ENCODE results near the gene ISG15. TPM values are rescaled to one million over a fixed set of nuclear protein-coding genes. Genes with fewer than 3 reads are reported as not detected.
"Not testable (repeated sequence)": the region's sequence is repeated elsewhere in the genome, so short reads cannot be mapped to it uniquely, and the experiment has no call there.

The ISG15 gene
- polyA plus RNA-seq, 4 donors = 21.1 to 282 (median 182) TPM

DNA sequence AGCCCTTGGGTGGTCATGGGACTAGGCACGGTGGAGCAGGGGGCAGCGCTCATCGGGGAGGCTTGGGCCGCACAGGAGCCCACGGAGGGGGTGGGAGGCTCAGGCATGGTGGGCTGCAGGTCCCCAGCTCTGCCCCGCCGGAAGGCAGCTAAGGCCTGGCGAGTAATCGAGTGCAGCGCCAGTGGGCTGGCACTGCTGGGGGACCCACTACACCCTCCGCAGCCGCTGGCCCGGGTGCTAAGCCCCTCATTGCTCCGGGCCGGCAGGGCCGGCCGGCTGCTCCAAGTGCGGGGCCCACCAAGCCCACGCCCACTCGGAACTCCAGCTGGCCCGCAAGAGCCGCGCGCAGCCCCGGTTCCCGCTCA lies 5.0 kb downstream of the ISG15 start:
- H3K9me3 ChIP-seq (ENCODE audit: control insufficient read depth in 2 of 2, insufficient read depth in 1 of 2, low read depth in 1 of 2, low read length in 1 of 2); H3K27me3 ChIP-seq (ENCODE audit: control insufficient read depth in 3 of 3, insufficient read depth in 3 of 3, low read length in 3 of 3); FAIRE-seq; DNase-seq; H3K27ac ChIP-seq (ENCODE audit: low read depth in 1 of 3, low read length in 2 of 3); H3K4me3 ChIP-seq (ENCODE audit: low read depth in 1 of 3, low read length in 3 of 3): not testable (repeated sequence)
- WGBS, 3 donors = 92 to 95% (median 94%) methylated on average over 22 to 26 of the region's 26 CpGs
- peaks cover 0 to 44% (median 4%) of the 10 kb centered on the region in 3 donors for H3K4me1 ChIP-seq (ENCODE audit: control insufficient read depth in 3 of 3, insufficient read depth in 2 of 3, low read depth in 1 of 3, low read length in 2 of 3)
- peaks cover 0 to 17% (median 0%) of the 10 kb centered on the region in 3 donors for H3K36me3 ChIP-seq (ENCODE audit: control insufficient read depth in 3 of 3, insufficient read depth in 2 of 3, low read depth in 1 of 3, low read length in 3 of 3)

DNA sequence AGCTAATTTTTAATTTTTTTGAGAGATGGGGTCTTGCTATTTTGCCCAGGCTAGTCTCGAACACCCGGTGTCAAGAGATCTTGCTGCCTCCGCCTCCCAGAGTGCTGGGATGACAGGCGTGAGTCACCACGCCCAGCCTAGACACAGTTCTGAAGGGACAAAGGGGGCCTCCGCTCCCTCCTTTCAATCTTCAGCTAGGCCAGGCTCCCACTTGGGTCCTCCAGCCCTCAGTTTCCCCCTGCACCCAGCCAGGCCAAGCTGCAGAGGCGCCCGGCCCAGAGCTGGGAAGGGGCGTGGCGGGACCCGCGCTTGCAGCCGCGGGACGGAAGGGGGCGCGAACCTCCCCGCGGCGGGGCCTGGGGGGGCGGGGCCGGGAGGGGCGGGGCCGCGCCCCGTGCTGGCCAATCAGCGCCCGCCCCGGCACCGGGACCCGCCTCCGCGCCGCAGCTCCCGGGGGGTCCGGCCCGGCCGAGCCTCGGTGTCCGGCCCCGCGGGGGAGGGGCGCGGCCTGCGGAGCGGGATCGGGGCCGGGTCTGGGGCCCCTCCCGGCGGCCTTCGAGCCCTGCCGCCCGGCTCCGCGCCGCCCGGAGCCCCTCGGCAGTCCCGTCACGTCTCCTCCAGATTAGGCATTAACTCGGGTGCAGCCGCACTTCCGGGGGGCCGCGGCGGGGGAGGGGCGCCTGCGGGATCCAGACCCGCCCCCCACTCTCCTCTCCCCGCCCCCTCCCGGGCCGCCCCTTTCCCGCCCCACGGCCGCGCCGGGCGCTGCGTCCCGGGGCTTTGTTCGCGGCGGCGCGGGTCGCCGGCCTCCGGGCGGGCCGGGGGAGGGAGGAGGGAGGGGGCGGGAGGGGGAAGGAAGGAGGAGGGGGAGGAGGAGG lies 6.1 kb downstream of the ISG15 start:
- no peaks in the 10 kb centered on the region for H3K27me3 ChIP-seq (ENCODE audit: control insufficient read depth in 3 of 3, insufficient read depth in 3 of 3, low read length in 3 of 3)
- peak overlapping the region; percentile 27 to 90 (median 67) for H3K4me3 ChIP-seq (ENCODE audit: low read depth in 1 of 3, low read length in 3 of 3)
- H3K36me3 ChIP-seq (ENCODE audit: control insufficient read depth in 3 of 3, insufficient read depth in 2 of 3, low read depth in 1 of 3, low read length in 3 of 3) = peaks cover 0 to 28% (median 0%) of the 10 kb centered on the region in 3 donors
- DNase-seq (peak; percentile 84 to 93), FAIRE-seq (no peak)
- no peaks in the 10 kb centered on the region for H3K9me3 ChIP-seq (ENCODE audit: control insufficient read depth in 2 of 2, insufficient read depth in 1 of 2, low read depth in 1 of 2, low read length in 1 of 2)
- H3K4me1 ChIP-seq (ENCODE audit: control insufficient read depth in 3 of 3, insufficient read depth in 2 of 3, low read depth in 1 of 3, low read length in 2 of 3) = peaks cover 0 to 45% (median 4%) of the 10 kb centered on the region in 3 donors
- WGBS, 3 donors = 2 to 10% (median 2%) methylated on average over 7 to 75 of the region's 91 CpGs
- peak overlapping the region; percentile 37 to 74 (median 56) for H3K27ac ChIP-seq (ENCODE audit: low read depth in 1 of 3, low read length in 2 of 3)

DNA sequence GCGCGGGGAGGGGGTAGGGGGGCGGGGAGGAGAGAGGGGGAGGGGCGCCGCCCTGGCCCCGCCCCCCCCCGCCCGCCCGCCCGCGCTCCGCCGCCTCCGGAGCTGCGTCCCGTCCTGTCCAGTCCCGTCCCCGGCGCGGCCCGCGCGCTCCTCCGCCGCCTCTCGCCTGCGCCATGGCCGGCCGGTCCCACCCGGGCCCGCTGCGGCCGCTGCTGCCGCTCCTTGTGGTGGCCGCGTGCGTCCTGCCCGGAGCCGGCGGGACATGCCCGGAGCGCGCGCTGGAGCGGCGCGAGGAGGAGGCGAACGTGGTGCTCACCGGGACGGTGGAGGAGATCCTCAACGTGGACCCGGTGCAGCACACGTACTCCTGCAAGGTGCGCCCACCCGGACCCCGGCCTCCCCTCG lies 6.7 kb downstream of the ISG15 start, which contains the start of gene AGRN:
TSS of gene AGRN (plus strand) at position 121 of the 405 bp plus-strand sequence. CDS start at position 174, 53 bp downstream.
- H3K9me3 ChIP-seq (ENCODE audit: control insufficient read depth in 2 of 2, insufficient read depth in 1 of 2, low read depth in 1 of 2, low read length in 1 of 2) = no peaks in the 10 kb centered on the region
- no peaks in the 10 kb centered on the region for H3K27me3 ChIP-seq (ENCODE audit: control insufficient read depth in 3 of 3, insufficient read depth in 3 of 3, low read length in 3 of 3)
- 0% methylated on average over 11 to 55 of the region's 58 CpGs for WGBS, 3 donors
- peaks cover 0 to 46% (median 4%) of the 10 kb centered on the region in 3 donors for H3K4me1 ChIP-seq (ENCODE audit: control insufficient read depth in 3 of 3, insufficient read depth in 2 of 3, low read depth in 1 of 3, low read length in 2 of 3)
- FAIRE-seq = no peak
- peaks cover 0 to 34% (median 0%) of the 10 kb centered on the region in 3 donors for H3K36me3 ChIP-seq (ENCODE audit: control insufficient read depth in 3 of 3, insufficient read depth in 2 of 3, low read depth in 1 of 3, low read length in 3 of 3)
- H3K27ac ChIP-seq (ENCODE audit: low read depth in 1 of 3, low read length in 2 of 3) = peak within 1 kb of the TSS; percentile 64 to 75 (median 74)
- H3K4me3 ChIP-seq (ENCODE audit: low read depth in 1 of 3, low read length in 3 of 3) = peak within 1 kb of the TSS; percentile 57 to 90 (median 67)
- DNase-seq = peak; percentile 25 to 77

GRCh38 chr1:1020415-1021009 lies 7.2 kb downstream of the ISG15 start:
- H3K4me1 ChIP-seq (ENCODE audit: control insufficient read depth in 3 of 3, insufficient read depth in 2 of 3, low read depth in 1 of 3, low read length in 2 of 3) = peaks cover 0 to 49% (median 4%) of the 10 kb centered on the region in 3 donors
- H3K27me3 ChIP-seq (ENCODE audit: control insufficient read depth in 3 of 3, insufficient read depth in 3 of 3, low read length in 3 of 3) = no peaks in the 10 kb centered on the region
- DNase-seq (peak in 1 of 2 donors; percentile 61), FAIRE-seq (no peak)
- H3K27ac ChIP-seq (ENCODE audit: low read depth in 1 of 3, low read length in 2 of 3) = peak overlapping the region; percentile 62 to 75 (median 64)
- peak overlapping the region; percentile 53 to 90 (median 57) for H3K4me3 ChIP-seq (ENCODE audit: low read depth in 1 of 3, low read length in 3 of 3)
- WGBS, 3 donors = 0 to 1% (median 1%) methylated on average over 18 to 59 of the region's 59 CpGs
- no peaks in the 10 kb centered on the region for H3K9me3 ChIP-seq (ENCODE audit: control insufficient read depth in 2 of 2, insufficient read depth in 1 of 2, low read depth in 1 of 2, low read length in 1 of 2)
- H3K36me3 ChIP-seq (ENCODE audit: control insufficient read depth in 3 of 3, insufficient read depth in 2 of 3, low read depth in 1 of 3, low read length in 3 of 3) = peaks cover 0 to 38% (median 0%) of the 10 kb centered on the region in 3 donors

GRCh38 chr1:1021010-1021919 lies 8.0 kb downstream of the ISG15 start:
- DNase-seq (peak; percentile 54 to 78), FAIRE-seq (no peak)
- Histone ChIP-seq H3K4me1 (ENCODE audit: control insufficient read depth in 3 of 3, insufficient read depth in 2 of 3, low read depth in 1 of 3, low read length in 2 of 3) (peaks cover 0 to 49% (median 4%) of the 10 kb centered on the region in 3 donors), H3K27ac (ENCODE audit: low read depth in 1 of 3, low read length in 2 of 3) (peak overlapping the region in 1 of 3 donors; percentile 64), H3K9me3 (ENCODE audit: control insufficient read depth in 2 of 2, insufficient read depth in 1 of 2, low read depth in 1 of 2, low read length in 1 of 2) (no peaks in the 10 kb centered on the region), H3K36me3 (ENCODE audit: control insufficient read depth in 3 of 3, insufficient read depth in 2 of 3, low read depth in 1 of 3, low read length in 3 of 3) (peaks cover 0 to 46% (median 0%) of the 10 kb centered on the region in 3 donors), H3K27me3 (ENCODE audit: control insufficient read depth in 3 of 3, insufficient read depth in 3 of 3, low read length in 3 of 3) (no peaks in the 10 kb centered on the region), H3K4me3 (ENCODE audit: low read depth in 1 of 3, low read length in 3 of 3) (peak overlapping the region; percentile 53 to 90 (median 57))
- WGBS, 3 donors = 14 to 26% (median 26%) methylated on average over 25 to 33 of the region's 33 CpGs

- 79 to 86% (median 82%) methylated on average over 10 of the region's 10 CpGs for WGBS, 3 donors
- no peaks in the 10 kb centered on the region for H3K9me3 ChIP-seq (ENCODE audit: control insufficient read depth in 2 of 2, insufficient read depth in 1 of 2, low read depth in 1 of 2, low read length in 1 of 2)
- H3K4me3 ChIP-seq (ENCODE audit: low read depth in 1 of 3, low read length in 3 of 3) = peak overlapping the region in 1 of 3 donors; percentile 57
- peaks cover 0 to 52% (median 4%) of the 10 kb centered on the region in 3 donors for H3K4me1 ChIP-seq (ENCODE audit: control insufficient read depth in 3 of 3, insufficient read depth in 2 of 3, low read depth in 1 of 3, low read length in 2 of 3)
- DNase-seq (no peak), FAIRE-seq (no peak)
- peaks cover 0 to 52% (median 0%) of the 10 kb centered on the region in 3 donors for H3K36me3 ChIP-seq (ENCODE audit: control insufficient read depth in 3 of 3, insufficient read depth in 2 of 3, low read depth in 1 of 3, low read length in 3 of 3)
- no peaks in the 10 kb centered on the region for H3K27me3 ChIP-seq (ENCODE audit: control insufficient read depth in 3 of 3, insufficient read depth in 3 of 3, low read length in 3 of 3)
- no peak overlapping the region for H3K27ac ChIP-seq (ENCODE audit: low read depth in 1 of 3, low read length in 2 of 3)
These were observed 8.6 kb downstream of the ISG15 start for GRCh38 chr1:1021920-1022259.

DNA sequence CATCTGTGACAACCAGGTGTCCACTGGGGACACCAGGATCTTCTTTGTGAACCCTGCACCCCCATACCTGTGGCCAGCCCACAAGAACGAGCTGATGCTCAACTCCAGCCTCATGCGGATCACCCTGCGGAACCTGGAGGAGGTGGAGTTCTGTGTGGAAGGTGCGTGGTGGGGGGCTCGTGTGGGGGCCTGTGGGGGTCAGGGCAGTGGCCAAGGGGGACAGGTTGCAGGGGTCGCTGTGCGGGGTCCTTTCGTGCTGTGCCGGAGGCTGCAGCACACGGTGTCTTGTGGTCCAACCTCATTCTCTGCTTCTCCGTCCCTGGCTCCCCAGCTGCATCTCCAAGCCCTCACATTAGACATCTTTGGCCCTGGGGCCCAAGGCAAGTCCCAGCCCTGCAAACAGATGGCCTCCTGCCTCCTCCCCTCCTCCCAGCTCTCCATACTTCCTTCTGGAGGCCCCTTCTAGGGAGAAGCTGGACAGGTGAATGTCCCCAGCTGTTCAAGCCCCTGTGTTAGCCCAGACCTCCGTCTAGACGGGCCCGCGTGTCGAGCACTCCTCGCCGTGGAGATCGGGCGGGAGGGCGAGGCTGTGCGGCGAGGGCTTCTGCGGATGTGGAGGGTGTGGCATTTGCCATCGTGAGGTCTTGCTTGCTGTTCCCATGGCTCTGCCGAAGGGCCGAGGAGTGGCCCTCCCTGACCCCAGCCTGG lies 9.2 kb downstream of the ISG15 start:
- no peaks in the 10 kb centered on the region for H3K9me3 ChIP-seq (ENCODE audit: control insufficient read depth in 2 of 2, insufficient read depth in 1 of 2, low read depth in 1 of 2, low read length in 1 of 2)
- no peaks in the 10 kb centered on the region for H3K27me3 ChIP-seq (ENCODE audit: control insufficient read depth in 3 of 3, insufficient read depth in 3 of 3, low read length in 3 of 3)
- H3K27ac ChIP-seq (ENCODE audit: low read depth in 1 of 3, low read length in 2 of 3) = no peak overlapping the region
- no peak for FAIRE-seq
- WGBS, 3 donors = 77 to 86% (median 84%) methylated on average over 26 to 27 of the region's 27 CpGs
- H3K4me3 ChIP-seq (ENCODE audit: low read depth in 1 of 3, low read length in 3 of 3) = no peak overlapping the region
- peaks cover 0 to 58% (median 0%) of the 10 kb centered on the region in 3 donors for H3K36me3 ChIP-seq (ENCODE audit: control insufficient read depth in 3 of 3, insufficient read depth in 2 of 3, low read depth in 1 of 3, low read length in 3 of 3)
- peaks cover 0 to 54% (median 4%) of the 10 kb centered on the region in 3 donors for H3K4me1 ChIP-seq (ENCODE audit: control insufficient read depth in 3 of 3, insufficient read depth in 2 of 3, low read depth in 1 of 3, low read length in 2 of 3)
- no peak for DNase-seq

All from small intestine (tissue), 7 donors.